ENCODE measurements around the gene CNN2.

The CNN2 gene

GRCh38 chr19:1002600-1002999 lies 23.8 kb upstream of the CNN2 start:
- no peak for DNase-seq (ENCODE audit: low read depth)
- no peak for TF ChIP-seq CTCF (conservative IDR thresholded peaks at IDR 0.05; ENCODE audit: low read depth, low read length)

GRCh38 chr19:1003283-1003682 lies 23.1 kb upstream of the CNN2 start:
- TF ChIP-seq CTCF (conservative IDR thresholded peaks at IDR 0.05; ENCODE audit: low read depth, low read length): no peak
- no peak for DNase-seq (ENCODE audit: low read depth)
- H3K4me3 ChIP-seq (ENCODE audit: low read length): no peak overlapping the region

More at GRCh38 chr19:1002600-1002999, 23.8 kb upstream of the CNN2 start:
- H3K4me3 ChIP-seq (ENCODE audit: low read length): no peak overlapping the region

GRCh38 chr19:1004204-1004802 lies 22.1 kb upstream of the CNN2 start:
- TF ChIP-seq CTCF (conservative IDR thresholded peaks at IDR 0.05; ENCODE audit: low read depth, low read length): no peak
- no peak overlapping the region for H3K4me3 ChIP-seq (ENCODE audit: low read length)
- DNase-seq (ENCODE audit: low read depth): no peak

GRCh38 chr19:1004803-1005664 lies 21.4 kb upstream of the CNN2 start:
- H3K4me3 ChIP-seq (ENCODE audit: low read length): no peak overlapping the region
- TF ChIP-seq CTCF (conservative IDR thresholded peaks at IDR 0.05; ENCODE audit: low read depth, low read length): no peak
- no peak for DNase-seq (ENCODE audit: low read depth)

DNA sequence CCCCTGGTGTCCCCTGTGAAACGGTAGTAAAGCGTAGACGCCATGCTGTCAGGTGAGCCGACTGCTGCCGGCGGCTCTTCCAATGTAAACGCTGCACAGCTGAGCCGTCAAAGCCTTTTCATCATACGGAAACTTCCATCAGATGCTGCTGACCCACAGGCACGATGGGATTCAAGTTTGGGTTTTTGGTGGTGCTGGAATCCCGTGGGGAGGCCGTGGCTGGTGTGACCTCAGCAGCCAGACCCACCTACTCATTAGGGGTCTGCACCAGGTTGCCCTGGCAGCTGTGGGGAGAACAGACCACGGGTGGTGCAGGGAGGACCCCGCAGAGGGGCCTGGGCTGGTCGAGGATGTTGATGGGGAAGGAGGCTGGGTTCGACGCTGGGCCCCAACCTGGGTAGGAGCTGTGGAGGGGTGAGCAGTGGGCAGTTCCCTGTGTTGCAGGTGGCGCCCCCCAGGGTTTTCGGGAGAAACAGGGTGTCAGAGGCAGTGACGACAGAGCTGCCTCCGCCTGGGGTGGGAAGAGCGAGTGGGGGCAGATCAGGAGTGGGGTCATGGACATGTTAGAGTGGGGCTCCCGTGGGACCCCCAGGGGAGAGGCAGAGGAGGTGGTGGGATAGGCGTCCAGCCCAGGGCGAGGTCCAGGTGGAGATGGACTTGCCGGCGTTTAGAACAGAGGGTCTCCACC lies 19.6 kb upstream of the CNN2 start:
- peak; percentile 1 for TF ChIP-seq CTCF (conservative IDR thresholded peaks at IDR 0.05; ENCODE audit: low read depth, low read length)
- no peak overlapping the region for H3K4me3 ChIP-seq (ENCODE audit: low read length)
- DNase-seq (ENCODE audit: low read depth): no peak

DNA sequence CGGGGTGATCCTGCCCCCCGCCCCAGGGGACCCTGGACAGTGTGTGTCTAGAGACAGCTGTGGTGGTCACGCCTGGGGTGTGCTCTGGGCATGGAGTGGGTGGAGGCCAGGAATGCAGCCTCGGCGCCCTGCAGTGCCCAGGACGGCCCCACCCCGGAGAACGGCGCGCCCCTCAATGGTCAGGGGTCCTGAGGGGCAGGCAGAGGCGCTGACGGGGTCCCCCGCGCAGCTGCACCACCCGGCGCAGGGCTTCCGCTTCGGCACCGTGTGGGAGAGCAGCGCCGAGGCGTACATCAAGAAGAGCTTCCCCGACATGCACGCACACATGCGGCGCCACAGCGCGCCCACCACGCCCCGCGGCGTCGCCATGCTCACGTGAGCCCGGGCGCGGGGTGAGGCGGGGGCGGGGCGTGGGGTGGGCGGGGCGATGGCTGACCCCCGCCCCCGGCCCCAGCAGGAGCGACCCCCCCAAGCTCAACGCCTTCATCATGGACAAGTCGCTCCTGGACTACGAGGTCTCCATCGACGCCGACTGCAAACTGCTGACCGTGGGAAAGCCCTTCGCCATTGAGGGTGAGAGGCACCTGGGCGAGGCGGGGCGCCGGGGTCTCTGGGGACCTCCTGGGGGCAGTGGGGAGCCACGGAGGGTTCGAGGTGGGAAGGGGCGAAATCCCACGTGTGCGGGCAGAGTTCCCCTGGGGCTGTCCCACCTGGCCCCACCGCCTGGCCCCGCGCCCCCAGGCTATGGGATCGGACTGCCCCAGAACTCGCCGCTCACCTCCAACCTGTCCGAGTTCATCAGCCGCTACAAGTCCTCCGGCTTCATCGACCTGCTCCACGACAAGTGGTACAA lies 18.8 kb upstream of the CNN2 start:
- H3K4me3 ChIP-seq (ENCODE audit: low read length): no peak overlapping the region
- no peak for TF ChIP-seq CTCF (conservative IDR thresholded peaks at IDR 0.05; ENCODE audit: low read depth, low read length)
- no peak for DNase-seq (ENCODE audit: low read depth)

Data from retinal pigment epithelial cell (primary cell).